HepG2 (cell line): ENCODE data around the gene ARHGAP23. TPM values are rescaled to one million over a fixed set of nuclear protein-coding genes. Genes with fewer than 3 reads are reported as not detected.

Source experiments
- BORCS8-MEF2B ChIP-seq: sonication (generic); formaldehyde crosslinking; IDR thresholded peaks from 2 replicates; pipeline ENCODE4 v1.8.0; 2022; ENCODE audit warnings: mild to moderate bottlenecking, missing genetic modification reagents
- FOXC1 ChIP-seq: sonication (generic); formaldehyde crosslinking; IDR thresholded peaks from 2 replicates; pipeline ENCODE4 v1.8.0; 2022; ENCODE audit warnings: mild to moderate bottlenecking, missing genetic modification reagents, borderline replicate concordance
- IKZF4 ChIP-seq: sonication (generic); formaldehyde crosslinking; IDR thresholded peaks from 2 replicates; pipeline ENCODE4 v1.5.1; 2020; ENCODE audit warnings: borderline replicate concordance, mild to moderate bottlenecking, low read depth, missing genetic modification reagents; ENCODE audit errors: not compliant biosample characterization
- IRF2 ChIP-seq: IDR thresholded peaks from 2 replicates; pipeline ENCODE4 v1.6.1; 2018; ENCODE audit warnings: missing genetic modification reagents, missing compliant biosample characterization
- KLF11 ChIP-seq: IDR thresholded peaks from 2 replicates; pipeline ENCODE4 v1.6.1; 2016; ENCODE audit warnings: missing compliant biosample characterization
- MNT ChIP-seq: fragments of 450-650 bp; IDR thresholded peaks from 2 replicates; pipeline ENCODE4 v1.6.1; 2016
- MXD3 ChIP-seq: IDR thresholded peaks from 2 replicates; pipeline ENCODE4 v1.6.1; 2016; ENCODE audit warnings: mild to moderate bottlenecking, missing biosample characterization, missing genetic modification reagents
- NFKB2 ChIP-seq: sonication (generic); formaldehyde crosslinking; IDR thresholded peaks from 2 replicates; pipeline ENCODE4 v1.4.0; 2020; ENCODE audit warnings: missing genetic modification reagents, borderline replicate concordance
- SALL1 ChIP-seq: sonication (generic); formaldehyde crosslinking; IDR thresholded peaks from 2 replicates; pipeline ENCODE4 v1.8.0; 2022; ENCODE audit warnings: mild to moderate bottlenecking, missing genetic modification reagents
- SAP130 ChIP-seq: IDR thresholded peaks from 2 replicates; pipeline ENCODE4 v1.6.1; 2016; ENCODE audit warnings: low read depth
- STAG1 ChIP-seq: sonication (generic); formaldehyde crosslinking; IDR thresholded peaks from 2 replicates; pipeline ENCODE4 v1.4.0; 2020; ENCODE audit warnings: missing genetic modification reagents
- TFE3 ChIP-seq: IDR thresholded peaks from 2 replicates; pipeline ENCODE4 v1.6.1; 2016
- ZC3H13 ChIP-seq: sonication (generic); formaldehyde crosslinking; IDR thresholded peaks from 2 replicates; pipeline ENCODE4 v1.8.1; 2023; ENCODE audit warnings: mild to moderate bottlenecking, missing genetic modification reagents, moderate library complexity
- ZNF574 ChIP-seq: sonication (generic); formaldehyde crosslinking; IDR thresholded peaks from 2 replicates; pipeline ENCODE4 v1.4.0; 2020; ENCODE audit warnings: missing genetic modification reagents
- ZNF687 ChIP-seq: sonication (generic); formaldehyde crosslinking; IDR thresholded peaks from 2 replicates; pipeline ENCODE4 v1.5.1; 2020; ENCODE audit warnings: mild to moderate bottlenecking, missing genetic modification reagents, moderate library complexity
- ZNF792 ChIP-seq: IDR thresholded peaks from 2 replicates; pipeline ENCODE4 v1.6.1; 2016
- ZSCAN21 ChIP-seq: sonication (generic); formaldehyde crosslinking; IDR thresholded peaks from 2 replicates; pipeline ENCODE4 v1.8.0; 2022; ENCODE audit warnings: mild to moderate bottlenecking, missing genetic modification reagents, moderate library complexity, borderline replicate concordance
- polyA plus RNA-seq, 8 experiments: library from polyadenylated mRNA; depleted of rRNA in 3 of 8; stranded (reverse) in 7 of 8; unstranded in 1 of 8; fragments of >200 nt; fragmentation: Illumina TruSeq in 4 of 8; extraction: Trizol in 4 of 8; gene quantifications; 2 replicates each; pipeline versions ENCODE4 v1.2.1 to v1.2.3, GENCODE V29; 2011 to 2016; ENCODE audit warnings: low read depth in 4 of 8, missing spikeins in 1 of 8, mixed read lengths in 1 of 8; ENCODE audit not compliant: insufficient read depth in 1 of 8
- total RNA-seq, 5 experiments: library from RNA; depleted of rRNA; stranded (reverse); fragments of >200 nt; fragmentation: Illumina TruSeq; extraction: Trizol; gene quantifications; 2 replicates each; pipeline ENCODE4 v1.2.3, GENCODE V29; 2016; ENCODE audit warnings: low read depth in 1 of 5

ARHGAP23 gene
- total and polyA plus RNA-seq, 2 of the 13 experiments (the other 11 are each of a cell fraction or from before 2014, with no cell fraction given): 0.03 TPM; not detected in 1

GRCh38 chr17:38474666-38475065 lies 46.4 kb downstream of the ARHGAP23 start (continued):
- TF ChIP-seq FOXC1 (CRISPR knock-in tag) (0 out of 2 replicates have a peak, but pooled peaks have one; percentile 54), BORCS8-MEF2B (CRISPR knock-in tag) (0 out of 2 replicates have a peak, but pooled peaks have one; percentile 38), NFKB2 (CRISPR knock-in tag) (peak; percentile 78), MXD3 (CRISPR knock-in tag) (peak; percentile 60; the same call in 1 of the 2 replicates), STAG1 (peak; percentile 77), IKZF4 (CRISPR knock-in tag) (peak; percentile 48), ZSCAN21 (CRISPR knock-in tag) (peak; percentile 67; the same call in 1 of the 2 replicates), ZNF792 (CRISPR knock-in tag) (0 out of 2 replicates have a peak, but pooled peaks have one; percentile 54), IRF2 (CRISPR knock-in tag) (0 out of 2 replicates have a peak, but pooled peaks have one; percentile 19), TFE3 (CRISPR knock-in tag) (peak; percentile 61; the same call in 1 of the 2 replicates), MNT (peak; percentile 75), SALL1 (CRISPR knock-in tag) (peak; percentile 62), ZNF574 (CRISPR knock-in tag) (peak; percentile 46; the same call in 1 of the 2 replicates), SAP130 (CRISPR knock-in tag) (peak; percentile 37; the same call in 1 of the 2 replicates), KLF11 (CRISPR knock-in tag) (peak; percentile 69; the same call in 1 of the 2 replicates), ZC3H13 (CRISPR knock-in tag) (0 out of 2 replicates have a peak, but pooled peaks have one; percentile 30), ZNF687 (CRISPR knock-in tag) (peak; percentile 79)
